Measurements from ENCODE around the gene CYP2B6.

CYP2B6 gene

GRCh38 chr19:41019346-41019745, 28.3 kb downstream of the CYP2B6 start:
- no peaks in the 10 kb centered on the region for H3K36me3 ChIP-seq
- H3K27ac ChIP-seq, result no peak overlapping the region
- no peak overlapping the region for H3K4me3 ChIP-seq (ENCODE audit: low read depth in 1 of 2, low read length in 1 of 2)
- TF ChIP-seq CTCF (IDR thresholded peaks at IDR 0.05), result no peak
- no peaks in the 10 kb centered on the region for H3K9me3 ChIP-seq
- no peaks in the 10 kb centered on the region for H3K4me1 ChIP-seq (ENCODE audit: control insufficient read depth in 1 of 2, insufficient read depth in 1 of 2, low read depth in 1 of 2, low read length in 1 of 2)
- H3K27me3 ChIP-seq, result peaks cover 31% of the 10 kb centered on the region

GRCh38 chr19:41023193-41023592, 32.1 kb downstream of the CYP2B6 start:
- Histone ChIP-seq H3K4me3 (ENCODE audit: low read depth in 1 of 2, low read length in 1 of 2) (no peak overlapping the region), H3K27ac (no peak overlapping the region), H3K27me3 (peaks cover 60% of the 10 kb centered on the region), H3K4me1 (ENCODE audit: control insufficient read depth in 1 of 2, insufficient read depth in 1 of 2, low read depth in 1 of 2, low read length in 1 of 2) (no peaks in the 10 kb centered on the region), H3K9me3 (no peaks in the 10 kb centered on the region), H3K36me3 (no peaks in the 10 kb centered on the region)
- no peak for TF ChIP-seq CTCF (IDR thresholded peaks at IDR 0.05)

GRCh38 chr19:41025411-41025810, 34.3 kb downstream of the CYP2B6 start:
- Histone ChIP-seq H3K27ac (no peak overlapping the region), H3K36me3 (no peaks in the 10 kb centered on the region), H3K27me3 (peaks cover 66% of the 10 kb centered on the region), H3K9me3 (no peaks in the 10 kb centered on the region), H3K4me1 (ENCODE audit: control insufficient read depth in 1 of 2, insufficient read depth in 1 of 2, low read depth in 1 of 2, low read length in 1 of 2) (no peaks in the 10 kb centered on the region), H3K4me3 (ENCODE audit: low read depth in 1 of 2, low read length in 1 of 2) (no peak overlapping the region)
- no peak for TF ChIP-seq CTCF (IDR thresholded peaks at IDR 0.05)

GRCh38 chr19:41025871-41026270, 34.8 kb downstream of the CYP2B6 start:
- Histone ChIP-seq H3K27ac (no peak overlapping the region), H3K4me1 (ENCODE audit: control insufficient read depth in 1 of 2, insufficient read depth in 1 of 2, low read depth in 1 of 2, low read length in 1 of 2) (no peaks in the 10 kb centered on the region), H3K27me3 (peaks cover 66% of the 10 kb centered on the region), H3K4me3 (ENCODE audit: low read depth in 1 of 2, low read length in 1 of 2) (no peak overlapping the region), H3K36me3 (no peaks in the 10 kb centered on the region), H3K9me3 (no peaks in the 10 kb centered on the region)
- no peak for TF ChIP-seq CTCF (IDR thresholded peaks at IDR 0.05)

GRCh38 chr19:41027273-41027967, 36.3 kb downstream of the CYP2B6 start:
- Histone ChIP-seq H3K4me3 (ENCODE audit: low read depth in 1 of 2, low read length in 1 of 2) (no peak overlapping the region), H3K4me1 (ENCODE audit: control insufficient read depth in 1 of 2, insufficient read depth in 1 of 2, low read depth in 1 of 2, low read length in 1 of 2) (no peaks in the 10 kb centered on the region), H3K36me3 (no peaks in the 10 kb centered on the region), H3K9me3 (no peaks in the 10 kb centered on the region), H3K27ac (no peak overlapping the region), H3K27me3 (peaks cover 67% of the 10 kb centered on the region)
- TF ChIP-seq CTCF (IDR thresholded peaks at IDR 0.05), result no peak
